GM20431 (cell line): ENCODE data around the gene TCAF2.
"Not testable (repeated sequence)": the region's sequence is repeated elsewhere in the genome, so short reads cannot be mapped to it uniquely, and the experiment has no call there.

Source experiments
- in situ Hi-C: fragments of 300-500 bp; cut with MseI, MboI; formaldehyde crosslinking; loops from one replicate; pipeline ENCODE4 v1.15.0; 2020; ENCODE audit warnings: low sequenced_read_pairs; ENCODE audit not compliant: unreplicated experiment

Gene TCAF2

GRCh38 chr7:143620646-143621045, at the start of gene TCAF2:
Gene TCAF2, plus strand, starts transcription at chr7:143620974.
- in situ Hi-C loops: not testable (repeated sequence)

DNA sequence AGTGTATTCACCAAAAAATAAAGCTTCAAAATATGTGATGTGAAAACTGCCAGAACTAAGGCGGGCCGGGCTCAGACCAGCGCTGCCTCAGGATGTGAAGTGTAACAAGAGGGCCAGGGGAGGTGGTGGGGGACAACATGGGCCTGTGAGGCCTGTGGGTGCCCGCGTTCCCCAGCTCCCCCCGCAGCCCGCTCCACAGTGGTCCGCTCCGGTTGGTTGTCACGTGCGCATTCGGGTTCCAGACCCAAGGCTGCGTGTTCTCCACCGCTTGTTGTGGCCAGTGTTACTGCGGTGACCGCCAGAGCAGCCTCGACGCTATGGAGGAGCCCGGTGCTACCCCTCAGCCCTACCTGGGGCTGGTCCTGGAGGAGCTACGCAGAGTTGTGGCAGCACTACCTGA, 49.3 kb upstream of the TCAF2 start, which contains the start of gene CTAGE15:
CTAGE15 (plus strand) TSS at position 301 of the 400 bp plus-strand sequence; CDS start at position 318, 17 bp downstream.
- in situ Hi-C loops: not testable (repeated sequence)

GRCh38 chr7:143588183-143588582, 32.6 kb upstream of the TCAF2 start:
- in situ Hi-C loops: not testable (repeated sequence)

DNA sequence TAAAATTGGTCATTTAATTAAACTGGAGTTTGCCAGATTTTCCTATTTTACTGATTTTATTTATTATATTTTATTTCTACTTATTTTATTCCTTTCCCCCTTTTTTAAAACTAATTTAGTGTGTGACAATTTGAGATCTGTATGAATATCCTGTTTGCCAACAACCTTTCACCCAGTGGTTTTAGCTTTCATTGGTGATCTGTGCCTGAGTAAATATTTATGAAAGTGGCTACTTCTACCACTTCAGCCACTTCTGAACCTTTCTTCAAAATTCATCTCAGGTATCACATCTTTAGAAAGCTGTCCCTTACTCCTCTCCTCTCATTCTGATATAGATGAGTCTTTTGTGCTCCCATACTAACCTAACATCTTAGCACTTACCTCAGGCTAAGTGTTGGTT, 30.9 kb upstream of the TCAF2 start:
- in situ Hi-C loops: not testable (repeated sequence)

DNA sequence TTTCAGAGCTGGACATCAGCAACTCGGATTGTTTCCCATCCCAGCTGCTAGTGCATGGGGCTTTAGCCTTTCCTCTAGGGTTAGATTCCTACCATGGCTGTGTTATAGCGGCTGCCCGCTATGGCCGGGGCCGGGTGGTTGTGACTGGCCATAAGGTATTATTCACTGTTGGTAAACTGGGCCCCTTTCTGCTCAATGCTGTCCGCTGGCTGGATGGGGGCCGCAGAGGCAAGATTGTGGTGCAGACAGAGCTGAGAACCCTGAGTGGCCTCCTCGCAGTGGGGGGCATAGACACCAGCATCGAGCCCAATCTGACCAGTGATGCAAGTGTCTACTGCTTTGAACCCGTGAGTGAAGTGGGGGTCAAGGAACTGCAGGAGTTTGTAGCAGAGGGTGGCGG, 22.7 kb upstream of the TCAF2 start:
- in situ Hi-C loops: not testable (repeated sequence)

- in situ Hi-C loops: not testable (repeated sequence)
Observed at GRCh38 chr7:143603549-143603948, 17.2 kb upstream of the TCAF2 start.

DNA sequence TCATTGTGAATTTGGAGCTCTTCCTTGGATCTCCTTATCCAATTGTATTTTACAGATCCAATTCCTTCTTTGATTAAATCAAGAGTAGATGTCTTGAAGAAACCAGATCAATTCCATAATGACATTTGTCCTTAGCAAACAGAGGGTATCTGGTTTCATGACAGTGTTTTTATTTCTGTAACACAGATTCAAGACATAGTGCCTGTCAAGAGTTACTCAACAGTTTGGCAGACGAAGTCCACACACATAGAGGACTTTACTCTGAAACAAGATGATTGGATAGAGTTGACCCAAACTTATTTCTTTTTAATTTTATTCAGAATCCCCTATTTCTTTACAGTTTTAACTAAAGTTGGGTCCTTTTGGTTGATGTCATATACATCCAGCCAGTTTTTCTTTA, 14.7 kb upstream of the TCAF2 start:
- in situ Hi-C loops: not testable (repeated sequence)

- in situ Hi-C loops: not testable (repeated sequence)
Observed at GRCh38 chr7:143615545-143615944, 5.2 kb upstream of the TCAF2 start.

GRCh38 chr7:143617204-143617603, 3.6 kb upstream of the TCAF2 start:
- in situ Hi-C loops: not testable (repeated sequence)

DNA sequence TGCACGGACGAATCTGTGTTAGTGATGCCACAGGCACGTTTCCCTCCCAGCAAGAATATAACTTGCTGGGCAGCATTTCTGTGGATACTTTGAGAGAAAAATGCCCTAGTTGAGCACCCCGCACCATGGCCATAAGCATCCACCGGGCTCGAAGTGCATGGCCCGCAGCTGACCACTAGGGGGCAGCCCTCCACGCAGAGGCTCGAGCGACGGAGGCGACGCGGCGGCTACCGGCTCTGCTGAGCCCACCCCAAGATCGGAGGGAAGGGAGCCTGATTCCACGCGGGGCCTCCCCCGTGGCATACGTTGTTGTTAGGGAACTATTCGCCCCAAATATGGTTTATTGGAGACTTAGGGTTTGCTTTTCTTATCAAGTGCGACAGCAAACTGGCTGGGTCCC, 716 bp upstream of the TCAF2 start:
- in situ Hi-C loops: not testable (repeated sequence)

DNA sequence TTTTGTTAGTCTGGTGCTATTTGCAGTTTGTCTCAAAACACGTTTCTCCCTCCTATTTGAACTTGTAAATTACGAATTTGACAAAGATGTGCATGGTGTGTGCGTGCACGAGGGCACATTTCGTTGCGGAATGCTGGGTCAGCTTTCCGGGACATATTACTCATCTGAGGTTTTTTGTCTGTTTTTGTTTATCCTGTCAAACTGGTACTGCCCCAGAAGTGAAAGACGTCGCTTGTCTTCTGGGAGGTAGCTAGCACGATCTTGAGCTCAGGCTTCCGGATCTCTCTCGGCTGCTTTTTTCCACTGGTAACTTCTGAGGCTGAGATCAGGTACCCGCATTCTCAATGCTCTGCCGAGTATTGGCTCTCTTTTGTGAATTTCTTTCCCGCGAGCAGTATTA, 401 bp downstream of the TCAF2 start:
- in situ Hi-C loops: not testable (repeated sequence)

DNA sequence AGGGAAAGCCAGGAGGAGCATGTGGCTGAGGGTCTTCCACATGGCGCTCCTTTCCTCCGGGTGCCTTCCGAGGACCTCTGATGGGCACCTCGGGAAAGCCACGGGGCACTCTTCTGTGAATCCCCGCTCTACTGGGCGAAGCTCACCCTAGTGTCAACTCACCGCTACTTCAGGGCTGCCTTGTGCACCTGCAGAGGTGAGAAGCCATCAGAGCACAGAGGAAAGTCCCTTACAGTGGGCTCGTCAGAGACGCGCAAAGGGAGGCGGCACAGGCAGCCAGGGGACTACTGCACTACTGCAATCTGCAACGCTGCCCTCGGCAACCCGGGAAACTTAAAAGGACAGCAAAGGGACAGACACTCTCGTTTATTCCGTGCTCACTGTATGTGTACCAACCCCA, 1.4 kb downstream of the TCAF2 start:
- in situ Hi-C loops: not testable (repeated sequence)

- in situ Hi-C loops: not testable (repeated sequence)
Observed at GRCh38 chr7:143630653-143631052, 9.9 kb downstream of the TCAF2 start.

GRCh38 chr7:143632506-143632905, 11.7 kb downstream of the TCAF2 start:
- in situ Hi-C loops: not testable (repeated sequence)

DNA sequence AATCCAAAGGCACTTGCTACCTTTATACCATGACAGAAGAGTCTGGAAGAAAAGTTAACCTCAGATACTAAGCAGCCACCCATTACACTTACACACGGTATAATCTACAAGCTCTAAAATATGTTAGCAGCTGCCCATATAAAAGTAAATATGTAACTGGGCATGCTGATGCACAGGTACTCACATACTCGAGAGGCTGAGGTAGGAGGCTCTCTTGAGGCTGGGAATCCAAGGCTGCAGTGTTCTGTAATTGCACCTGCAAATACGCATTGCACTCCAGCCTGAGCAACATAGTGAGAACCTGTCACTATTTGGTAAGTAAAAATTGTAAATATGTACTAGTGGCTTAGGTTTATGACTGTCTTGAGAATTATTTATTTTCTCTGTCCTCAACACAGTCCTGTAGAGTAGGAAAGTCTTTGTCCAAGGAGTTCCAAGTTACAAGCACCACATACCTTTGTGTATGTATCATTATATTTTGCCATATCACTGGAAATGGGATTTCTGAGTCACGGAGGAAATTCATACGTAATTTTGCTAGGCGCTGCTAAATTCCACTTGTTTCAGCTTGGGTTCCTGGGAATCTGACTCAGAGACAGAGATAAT, 12.3 kb downstream of the TCAF2 start:
- in situ Hi-C loops: not testable (repeated sequence)

DNA sequence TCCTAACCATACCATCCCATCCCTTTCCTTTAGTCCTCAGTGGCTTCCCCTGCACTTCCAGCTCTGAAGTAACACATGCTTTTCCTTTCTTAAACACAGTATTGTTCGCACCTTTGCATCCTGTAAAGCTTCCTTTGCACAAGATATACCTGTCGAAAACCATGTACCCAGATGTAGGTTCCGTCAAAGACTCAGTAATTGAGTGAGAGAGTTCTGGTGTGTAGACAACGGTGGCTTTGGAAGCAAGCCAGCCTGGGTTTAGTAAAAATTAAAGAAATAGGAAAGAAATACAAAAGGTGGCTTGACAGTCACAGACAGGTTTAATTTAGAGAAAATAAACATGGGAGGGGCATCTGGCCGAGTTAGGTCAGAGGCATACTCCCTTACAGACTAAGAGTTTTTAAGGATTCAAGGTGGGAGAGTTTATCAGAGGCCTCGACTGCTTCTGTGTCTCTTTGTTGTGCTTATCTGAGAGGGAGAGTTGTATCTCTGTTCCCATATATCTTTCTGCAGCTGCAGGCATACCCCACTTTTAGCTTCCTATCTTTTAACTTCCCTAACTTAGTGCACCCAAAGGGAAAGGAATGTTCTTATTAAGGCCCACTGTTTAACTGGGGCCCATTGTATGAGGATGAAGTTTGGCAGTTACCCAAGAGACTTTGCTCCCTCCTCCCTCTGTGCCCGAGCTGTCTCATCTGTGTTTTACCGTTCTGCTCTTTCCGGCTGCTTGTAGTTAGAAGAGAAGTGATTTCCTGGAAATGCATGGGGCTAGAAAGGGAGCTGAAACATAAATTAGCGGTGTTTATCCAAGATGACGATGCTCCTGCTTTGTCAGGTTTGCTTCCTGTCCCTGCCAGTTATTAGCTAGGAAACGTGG, 14.8 kb downstream of the TCAF2 start:
- in situ Hi-C loops: not testable (repeated sequence)

GRCh38 chr7:143639372-143639771, 18.6 kb downstream of the TCAF2 start:
- in situ Hi-C loops: not testable (repeated sequence)

DNA sequence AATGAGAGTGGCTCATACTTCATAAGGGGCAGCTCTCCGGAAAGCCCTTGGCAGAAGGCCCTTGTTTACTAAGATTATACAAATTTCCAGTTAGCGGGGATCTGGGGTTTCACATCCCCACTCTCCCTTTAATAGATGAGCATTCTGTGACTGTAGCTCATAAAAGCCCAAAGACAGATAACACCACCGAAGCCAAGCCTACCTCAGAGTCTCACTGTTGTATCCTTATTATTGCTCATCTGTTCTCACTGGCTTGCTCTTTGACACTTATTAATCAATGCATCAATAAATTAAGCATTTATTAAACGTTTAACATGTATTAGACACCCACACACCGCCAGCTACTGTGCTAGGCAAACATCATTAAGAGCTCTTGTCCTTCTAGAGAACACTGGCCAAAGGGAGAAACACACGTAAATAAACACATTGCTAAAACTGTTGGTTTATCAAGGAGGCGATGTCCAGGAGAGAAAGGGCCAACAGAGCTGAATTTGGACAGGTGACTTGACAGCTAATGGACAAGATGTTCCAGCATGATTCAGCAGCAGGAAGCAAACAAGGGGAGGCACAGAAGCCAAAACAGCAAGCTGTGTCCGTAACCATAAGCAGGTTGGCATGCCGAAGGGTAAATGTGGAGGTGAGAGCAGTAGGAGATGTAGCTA, 19.9 kb downstream of the TCAF2 start:
- in situ Hi-C loops: not testable (repeated sequence)

DNA sequence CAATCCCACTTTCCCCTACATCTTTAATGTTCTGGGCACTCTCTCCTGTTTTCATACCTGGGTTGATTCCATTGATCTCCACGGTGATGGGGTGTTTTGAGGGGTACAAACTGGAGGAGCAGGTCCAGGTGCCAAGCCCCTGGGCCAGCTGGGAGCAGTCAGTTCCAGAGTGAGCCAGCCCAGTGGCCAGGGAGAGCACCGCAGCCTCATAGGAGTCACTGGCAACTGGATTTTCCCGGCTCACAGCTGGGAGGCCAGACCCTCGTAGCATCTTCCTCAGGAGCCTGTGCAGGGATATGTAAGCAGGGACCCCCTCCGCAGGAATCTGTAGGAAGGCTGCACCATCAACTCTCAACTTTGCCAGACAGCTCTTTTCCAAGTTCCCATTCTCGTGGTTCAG, 25.8 kb downstream of the TCAF2 start:
- in situ Hi-C loops: not testable (repeated sequence)

- in situ Hi-C loops: not testable (repeated sequence)
Observed at GRCh38 chr7:143649902-143650301, 29.1 kb downstream of the TCAF2 start.

- in situ Hi-C loops: not testable (repeated sequence)
Observed at GRCh38 chr7:143650447-143650846, 29.7 kb downstream of the TCAF2 start.
